Endothelial cell of umbilical vein (primary cell): ENCODE data around the gene CCSER1. TPM values are rescaled to one million over a fixed set of nuclear protein-coding genes. Genes with fewer than 3 reads are reported as not detected.

ENCODE experiments used
- BruUV-seq: library from RNA; stranded (reverse); fragments of 400-500 nt; replicated peaks from 2 replicates; lab custom pipeline; 2021; lab: Mats Ljungman, UMichigan
- CTCF ChIA-PET: fragments of 300-600, 350-600 bp; sonication (Branson Sonifier 250); formaldehyde crosslinking; loops from one replicate; lab custom pipeline; 2021; ENCODE audit warnings: antibody characterized with exemption, inconsistent platforms; lab: Charles Lee
- POLR2A ChIA-PET: fragments of 300-600, 350-600 bp; sonication (Branson Sonifier 250); formaldehyde crosslinking; loops from one replicate; lab custom pipeline; 2021; ENCODE audit warnings: antibody characterized with exemption, inconsistent platforms; lab: Charles Lee
- DNase-seq: peaks from one replicate; pipeline ENCODE4 v3.0.0-alpha.2; 2011; ENCODE audit warnings: low read depth, low spot score
- FAIRE-seq: peaks from 2 replicates; lab custom pipeline; 2011; peaks lifted over from hg19 to GRCh38; lab: Jason Lieb, UNC
- H2AFZ ChIP-seq: 2 replicates; pipeline ENCODE4 v1.6.0; 2012; ENCODE audit warnings: low read depth, low read length, control low read depth, inconsistent platforms
- H3K27ac ChIP-seq: 2 replicates; pipeline ENCODE4 v1.5.1; 2011; ENCODE audit warnings: low read depth, mild to moderate bottlenecking, control low read depth, low read length, moderate library complexity; ENCODE audit not compliant: insufficient read depth
- H3K27me3 ChIP-seq, 2 experiments: 2 replicates each; pipeline versions ENCODE4 v1.6.0 to v1.6.1; 2011; ENCODE audit warnings: low read length in 2 of 2, mixed read lengths in 1 of 2; ENCODE audit not compliant: control insufficient read depth in 2 of 2, insufficient read depth in 2 of 2
- H3K36me3 ChIP-seq, 2 experiments: 2 replicates in 1 of 2; 3 replicates in 1 of 2; pipeline ENCODE4 v1.5.1; 2011; ENCODE audit warnings: low read length in 2 of 2, mild to moderate bottlenecking in 1 of 2, moderate library complexity in 1 of 2; ENCODE audit not compliant: control insufficient read depth in 2 of 2, insufficient read depth in 2 of 2; ENCODE audit errors: extremely low read depth in 1 of 2
- H3K4me1 ChIP-seq: 3 replicates; pipeline ENCODE4 v1.5.1; 2011; ENCODE audit warnings: mild to moderate bottlenecking, low read length; ENCODE audit not compliant: control insufficient read depth, insufficient read depth; ENCODE audit errors: extremely low read depth
- H3K4me2 ChIP-seq: 2 replicates; pipeline ENCODE4 v1.6.1; 2011; ENCODE audit warnings: low read length, control low read depth, mixed read lengths; ENCODE audit not compliant: insufficient read depth
- H3K4me3 ChIP-seq, 3 experiments: fragments of 200-600 bp in 1 of 3; sonication (generic), shearing (Covaris generic) in 1 of 3; replicated peaks in 1 of 3; 2 replicates each; pipeline ENCODE4 v1.5.1; 2011 to 2016; ENCODE audit warnings: control low read depth in 3 of 3, low read length in 3 of 3, mild to moderate bottlenecking in 2 of 3, inconsistent platforms in 1 of 3, low read depth in 1 of 3, moderate library complexity in 1 of 3; ENCODE audit not compliant: insufficient read depth in 1 of 3
- H3K79me2 ChIP-seq: 2 replicates; pipeline ENCODE4 v1.6.0; 2012; ENCODE audit warnings: low read length, inconsistent platforms; ENCODE audit not compliant: control insufficient read depth, insufficient read depth
- H3K9ac ChIP-seq: replicated peaks from 2 replicates; pipeline ENCODE3; 2011; ENCODE audit warnings: low read length, control low read depth; ENCODE audit not compliant: insufficient read depth; ENCODE audit errors: extremely low read depth
- H3K9me1 ChIP-seq: replicated peaks from 3 replicates; pipeline ENCODE4 v1.6.0; 2011; ENCODE audit warnings: mild to moderate bottlenecking, low read length; ENCODE audit not compliant: control insufficient read depth, insufficient read depth; ENCODE audit errors: extremely low read depth
- H3K9me3 ChIP-seq: replicated peaks from 2 replicates; pipeline ENCODE4 v1.5.1; 2012; ENCODE audit warnings: low read length, inconsistent platforms; ENCODE audit not compliant: control insufficient read depth, insufficient read depth
- H4K20me1 ChIP-seq: replicated peaks from 2 replicates; pipeline ENCODE3; 2011; ENCODE audit warnings: mild to moderate bottlenecking, low read length; ENCODE audit not compliant: control insufficient read depth, insufficient read depth; ENCODE audit errors: extremely low read depth
- EZH2 ChIP-seq: IDR thresholded peaks from 2 replicates; pipeline ENCODE4 v1.6.1; 2012; ENCODE audit warnings: borderline replicate concordance, low read depth, mild to moderate bottlenecking, moderate library complexity, low read length, inconsistent platforms; ENCODE audit not compliant: severe bottlenecking
- FOS ChIP-seq: IDR thresholded peaks from 2 replicates; pipeline ENCODE4 v1.6.1; 2011; ENCODE audit warnings: mild to moderate bottlenecking, low read length, moderate library complexity, borderline replicate concordance; ENCODE audit not compliant: insufficient read depth
- GATA2 ChIP-seq: IDR thresholded peaks from 2 replicates; pipeline ENCODE4 v1.7.0; 2011; ENCODE audit warnings: low read depth, mild to moderate bottlenecking, moderate library complexity, mixed read lengths, low read length; ENCODE audit not compliant: insufficient read length, insufficient read depth
- JUN ChIP-seq: IDR thresholded peaks from 2 replicates; pipeline ENCODE4 v1.6.1; 2011; ENCODE audit warnings: borderline replicate concordance, low read depth; ENCODE audit not compliant: insufficient read length, insufficient read depth
- MYC ChIP-seq: IDR thresholded peaks from one replicate; pipeline ENCODE4 v1.6.1; 2011; ENCODE audit warnings: mild to moderate bottlenecking, low read depth, low read length
- POLR2A ChIP-seq: IDR thresholded peaks from 2 replicates; pipeline ENCODE4 v1.6.1; 2012; ENCODE audit warnings: low read depth, mild to moderate bottlenecking, control low read depth, low read length
- POLR2AphosphoS5 ChIP-seq: IDR thresholded peaks from 2 replicates; pipeline ENCODE4 v1.6.1; 2012; ENCODE audit warnings: low read depth, mild to moderate bottlenecking, control low read depth, low read length, moderate library complexity; ENCODE audit not compliant: insufficient read depth
- dilution Hi-C: fragments of 300-500 bp; cut with MboI; formaldehyde crosslinking; loops from one replicate; pipeline ENCODE4 v1.15.0; 2019; ENCODE audit warnings: low sequenced_read_pairs; ENCODE audit not compliant: extremely low pct_ligation_motif_present
- intact Hi-C: fragments of 100-400 bp; cut with micrococcal nuclease; formaldehyde crosslinking; loops from one replicate; pipeline ENCODE4 v1.10.0; 2022
- polyA plus RNA-seq, 4 experiments: library from polyadenylated mRNA; depleted of rRNA in 3 of 4; stranded (reverse) in 3 of 4; unstranded in 1 of 4; fragments of >200 nt; gene quantifications; 2 replicates each; pipeline versions ENCODE4 v1.2.1 to v1.2.3, GENCODE V29; 2011 to 2012; ENCODE audit warnings: missing spikeins in 1 of 4
- total RNA-seq: library from RNA; stranded (reverse); gene quantifications from 2 replicates; pipeline ENCODE4 v1.2.3, GENCODE V29; 2021
- TF ChIP-seq, protein P1 (sequence below): IDR thresholded peaks from 2 replicates; pipeline ENCODE4 v1.6.1; 2011; ENCODE audit not compliant: insufficient read depth, insufficient read length
- TF ChIP-seq, protein P2 (sequence below), 2 donors: IDR thresholded peaks; 1 replicate in 1 of 2; 2 replicates in 1 of 2; pipeline ENCODE4 v1.5.1; 2011; ENCODE audit warnings: low read length in 2 of 2, mild to moderate bottlenecking in 2 of 2, moderate library complexity in 2 of 2, control low read depth in 1 of 2, inconsistent platforms in 1 of 2, low read depth in 1 of 2; ENCODE audit not compliant: insufficient read depth in 1 of 2; ENCODE audit errors: extremely low read depth in 1 of 2

Gene CCSER1
- total and polyA plus RNA-seq, 2 donors (not counting 3 experiments of a cell fraction or from before 2014, with no cell fraction given): 0.11 to 1.8 TPM

DNA sequence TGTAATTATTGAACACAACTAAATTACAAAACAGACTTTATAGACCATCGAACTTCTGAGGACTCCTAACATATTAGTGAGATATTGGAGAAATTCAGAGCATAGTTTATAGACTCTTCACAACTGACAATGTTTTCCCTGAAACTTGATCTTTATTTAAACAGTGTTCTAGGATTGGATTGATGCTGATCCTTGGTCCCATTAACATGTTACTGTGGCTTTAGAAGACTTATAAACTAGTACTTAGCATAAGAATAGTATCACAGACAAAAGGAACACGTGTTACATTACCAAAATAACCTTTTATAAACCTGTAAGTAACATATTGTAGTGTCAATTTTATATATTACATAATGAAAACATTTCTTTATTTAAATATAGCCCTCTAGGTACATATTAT is 689.6 kb downstream of the CCSER1 start:
- dilution Hi-C loops: no loop called here

DNA sequence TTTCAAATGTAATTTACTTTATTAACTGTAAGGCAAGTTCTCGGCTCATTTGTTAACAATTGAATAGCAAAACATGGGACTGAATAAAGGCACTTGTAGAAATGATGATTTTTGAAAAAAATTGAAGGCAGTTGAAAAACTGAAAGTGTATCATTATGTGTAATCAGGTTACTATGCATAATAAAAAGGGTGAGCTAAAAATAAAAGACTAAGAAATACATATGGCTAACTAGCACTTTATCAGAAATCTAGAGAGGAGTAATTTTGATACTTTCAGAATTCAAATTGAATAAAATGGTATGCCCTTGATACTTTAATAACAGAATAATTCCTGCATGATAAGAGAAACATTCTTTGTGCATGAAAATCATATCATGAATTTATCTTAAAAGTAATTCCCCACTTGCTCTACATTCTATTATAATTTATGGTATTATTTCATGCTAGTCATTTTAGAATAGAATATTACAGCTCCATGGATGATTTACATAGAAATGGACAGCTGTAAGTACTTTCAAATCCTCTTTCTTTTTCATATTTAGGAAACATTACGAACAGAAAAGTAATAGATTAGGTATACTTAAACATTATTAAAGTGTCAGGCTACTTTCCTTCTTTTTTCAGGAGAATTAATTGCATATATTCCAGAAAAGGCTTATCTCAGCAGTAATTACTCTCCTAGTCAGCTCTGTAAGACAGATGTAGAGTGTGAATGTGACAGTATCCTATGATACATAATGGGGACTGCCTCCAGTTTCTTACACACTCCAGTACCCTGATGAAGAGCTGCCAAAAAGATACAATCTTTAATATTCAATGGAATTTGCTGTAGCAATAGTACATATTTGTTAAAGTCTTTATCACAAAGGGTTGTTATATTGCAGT is 697.3 kb downstream of the CCSER1 start:
- dilution Hi-C loops (no loop called here), intact Hi-C loops (no loop called here)
- Histone ChIP-seq H3K36me3 (no peaks in the 10 kb centered on the region), H3K9me3 (no peaks in the 10 kb centered on the region), H3K9ac (no peak overlapping the region), H3K9me1 (no peaks in the 10 kb centered on the region), H3K4me3 (no peak overlapping the region), H3K4me2 (no peak overlapping the region), H3K27me3 (no peaks in the 10 kb centered on the region), H3K4me1 (no peaks in the 10 kb centered on the region), H4K20me1 (no peaks in the 10 kb centered on the region), H3K27ac (no peak overlapping the region), H3K79me2 (no peaks in the 10 kb centered on the region), H2AFZ (no peak overlapping the region)
- TF ChIP-seq MYC: no peak
- no peak for TF ChIP-seq GATA2
- TF ChIP-seq, protein P1, sequence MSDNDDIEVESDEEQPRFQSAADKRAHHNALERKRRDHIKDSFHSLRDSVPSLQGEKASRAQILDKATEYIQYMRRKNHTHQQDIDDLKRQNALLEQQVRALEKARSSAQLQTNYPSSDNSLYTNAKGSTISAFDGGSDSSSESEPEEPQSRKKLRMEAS: no peak
- TF ChIP-seq JUN: no peak
- no peak for TF ChIP-seq POLR2AphosphoS5
- TF ChIP-seq, protein P2, sequence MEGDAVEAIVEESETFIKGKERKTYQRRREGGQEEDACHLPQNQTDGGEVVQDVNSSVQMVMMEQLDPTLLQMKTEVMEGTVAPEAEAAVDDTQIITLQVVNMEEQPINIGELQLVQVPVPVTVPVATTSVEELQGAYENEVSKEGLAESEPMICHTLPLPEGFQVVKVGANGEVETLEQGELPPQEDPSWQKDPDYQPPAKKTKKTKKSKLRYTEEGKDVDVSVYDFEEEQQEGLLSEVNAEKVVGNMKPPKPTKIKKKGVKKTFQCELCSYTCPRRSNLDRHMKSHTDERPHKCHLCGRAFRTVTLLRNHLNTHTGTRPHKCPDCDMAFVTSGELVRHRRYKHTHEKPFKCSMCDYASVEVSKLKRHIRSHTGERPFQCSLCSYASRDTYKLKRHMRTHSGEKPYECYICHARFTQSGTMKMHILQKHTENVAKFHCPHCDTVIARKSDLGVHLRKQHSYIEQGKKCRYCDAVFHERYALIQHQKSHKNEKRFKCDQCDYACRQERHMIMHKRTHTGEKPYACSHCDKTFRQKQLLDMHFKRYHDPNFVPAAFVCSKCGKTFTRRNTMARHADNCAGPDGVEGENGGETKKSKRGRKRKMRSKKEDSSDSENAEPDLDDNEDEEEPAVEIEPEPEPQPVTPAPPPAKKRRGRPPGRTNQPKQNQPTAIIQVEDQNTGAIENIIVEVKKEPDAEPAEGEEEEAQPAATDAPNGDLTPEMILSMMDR (IDR thresholded peaks at IDR 0.05; ENCODE audit: extremely low read depth in 1 of 2, insufficient read depth in 1 of 2, low read depth in 1 of 2, low read length in 2 of 2): no peak
- no peak for TF ChIP-seq POLR2A
- TF ChIP-seq EZH2: no peak
- TF ChIP-seq FOS: no peak
- ChIA-PET CTCF (interaction anchor here (1.0 to 1.3 kb wide), 2 partner anchors 9 to 289 kb away, joined by 3 to 5 read pairs; no protein-coding TSS in a partner anchor), POLR2A (no interaction called here)
- BruUV-seq: no TSS peak
- DNase-seq (no peak), FAIRE-seq (no peak)

More for the DNA sequence above, 689.6 kb downstream of the CCSER1 start:
- no peak overlapping the region for H3K9ac ChIP-seq
- H3K9me1 ChIP-seq: no peaks in the 10 kb centered on the region
- no peaks in the 10 kb centered on the region for H3K79me2 ChIP-seq
- ChIA-PET POLR2A (no interaction called here), CTCF (no interaction called here)
- H3K4me2 ChIP-seq: no peak overlapping the region
- H3K4me3 ChIP-seq: no peak overlapping the region
- TF ChIP-seq MYC: no peak
- TF ChIP-seq GATA2: no peak
- TF ChIP-seq POLR2AphosphoS5: no peak
- no peak for TF ChIP-seq JUN
- DNase-seq (no peak), FAIRE-seq (no peak)
- H3K27ac ChIP-seq: no peak overlapping the region
- H3K27me3 ChIP-seq: no peaks in the 10 kb centered on the region
- no peaks in the 10 kb centered on the region for H3K36me3 ChIP-seq
- H4K20me1 ChIP-seq: no peaks in the 10 kb centered on the region
- no peaks in the 10 kb centered on the region for H3K4me1 ChIP-seq
- intact Hi-C loops: no loop called here
- BruUV-seq: no TSS peak
- H2AFZ ChIP-seq: no peak overlapping the region
- no peaks in the 10 kb centered on the region for H3K9me3 ChIP-seq
